ENCODE data around the gene RBMS1. TPM values are rescaled to one million over a fixed set of nuclear protein-coding genes. Genes with fewer than 3 reads are reported as not detected.
A peak's percentile ranks its signal among the peaks of the same experiment; 100 is the strongest.
"Not testable (repeated sequence)": the region's sequence is repeated elsewhere in the genome, so short reads cannot be mapped to it uniquely, and the experiment has no call there.

Gene RBMS1
- total RNA-seq, 2 experiments from 2014 or later: 84.7 to 87.9 TPM

- DNase-seq (no peak), ATAC-seq (peak; percentile 28)
- Mint-ChIP-seq H3K4me3 (no peak overlapping the region), H3K9me3 (ENCODE audit: insufficient read depth) (peaks cover 16% of the 10 kb centered on the region), H3K36me3 (ENCODE audit: low read depth) (peaks cover 44% of the 10 kb centered on the region), H3K27ac (peak overlapping the region; percentile 74), H3K4me1 (ENCODE audit: low read depth) (peaks cover 72% of the 10 kb centered on the region), H3K27me3 (ENCODE audit: low read depth) (no peaks in the 10 kb centered on the region)
- CTCF ChIA-PET: interaction anchor here (0.6 to 4.2 kb wide), 29 partner anchors 10 to 634 kb away, joined by 3 to 44 read pairs (median 5); partner anchors contain the start of gene RBMS1
- POLR2A ChIA-PET: interaction anchor here (0.5 to 2.9 kb wide), 6 partner anchors 18 to 717 kb away, joined by 3 to 20 read pairs (median 3); partner anchors contain the start of gene MARCHF7
Measured at GRCh38 chr2:160429248-160430000, 64.2 kb downstream of the RBMS1 start.

GRCh38 chr2:160428405-160428763, 65.2 kb downstream of the RBMS1 start:
- ATAC-seq: peak; percentile 15
- POLR2A ChIA-PET: interaction anchor here (0.7 to 2.9 kb wide), 4 partner anchors 17 to 716 kb away, joined by 3 to 20 read pairs (median 8); partner anchors contain the start of gene MARCHF7
- Mint-ChIP-seq H3K4me3 (peak overlapping the region; percentile 68), H3K27me3 (ENCODE audit: low read depth) (no peaks in the 10 kb centered on the region), H3K9me3 (ENCODE audit: insufficient read depth) (peaks cover 16% of the 10 kb centered on the region), H3K27ac (peak overlapping the region; percentile 88), H3K36me3 (ENCODE audit: low read depth) (peaks cover 50% of the 10 kb centered on the region), H3K4me1 (ENCODE audit: low read depth) (peaks cover 68% of the 10 kb centered on the region)
- CTCF ChIA-PET: interaction anchor here (0.8 to 4.2 kb wide), 17 partner anchors 8 to 635 kb away, joined by 3 to 44 read pairs (median 6); partner anchors contain the start of gene RBMS1
- no peak for DNase-seq

GRCh38 chr2:160427629-160428404, 65.8 kb downstream of the RBMS1 start:
- ATAC-seq (peak; percentile 83), DNase-seq (peak; percentile 76)
- POLR2A ChIA-PET: interaction anchor here (2.2 to 2.9 kb wide), 2 partner anchors 16 to 21 kb away, joined by 13 to 20 read pairs; no protein-coding TSS in a partner anchor
- Mint-ChIP-seq H3K4me1 (ENCODE audit: low read depth) (peaks cover 67% of the 10 kb centered on the region), H3K27me3 (ENCODE audit: low read depth) (no peaks in the 10 kb centered on the region), H3K4me3 (peak overlapping the region; percentile 68), H3K9me3 (ENCODE audit: insufficient read depth) (peaks cover 16% of the 10 kb centered on the region), H3K27ac (peak overlapping the region; percentile 88), H3K36me3 (ENCODE audit: low read depth) (peaks cover 53% of the 10 kb centered on the region)
- CTCF ChIA-PET: interaction anchor here (0.8 to 4.2 kb wide), 15 partner anchors 8 to 636 kb away, joined by 3 to 44 read pairs (median 6); partner anchors contain the start of gene RBMS1

GRCh38 chr2:160426604-160427003, 67.0 kb downstream of the RBMS1 start:
- H3K9me3 Mint-ChIP-seq (ENCODE audit: insufficient read depth): peaks cover 12% of the 10 kb centered on the region
- peaks cover 52% of the 10 kb centered on the region for H3K36me3 Mint-ChIP-seq (ENCODE audit: low read depth)
- H3K4me1 Mint-ChIP-seq (ENCODE audit: low read depth): peaks cover 70% of the 10 kb centered on the region
- ATAC-seq (no peak), DNase-seq (no peak)
- H3K27ac Mint-ChIP-seq: peak overlapping the region; percentile 39
- CTCF ChIA-PET: interaction anchor here (3.2 to 4.2 kb wide), 2 partner anchors 21 to 103 kb away, joined by 9 to 44 read pairs; no protein-coding TSS in a partner anchor
- no peaks in the 10 kb centered on the region for H3K27me3 Mint-ChIP-seq (ENCODE audit: low read depth)
- H3K4me3 Mint-ChIP-seq: no peak overlapping the region
- POLR2A ChIA-PET: no interaction called here

- H3K9me3 Mint-ChIP-seq (ENCODE audit: insufficient read depth): peaks cover 9% of the 10 kb centered on the region
- H3K27ac Mint-ChIP-seq: no peak overlapping the region
- peaks cover 51% of the 10 kb centered on the region for H3K36me3 Mint-ChIP-seq (ENCODE audit: low read depth)
- ChIA-PET POLR2A (no interaction called here), CTCF (no interaction called here)
- H3K4me1 Mint-ChIP-seq (ENCODE audit: low read depth): peaks cover 73% of the 10 kb centered on the region
- DNase-seq (no peak), ATAC-seq (no peak)
- H3K4me3 Mint-ChIP-seq: no peak overlapping the region
- H3K27me3 Mint-ChIP-seq (ENCODE audit: low read depth): no peaks in the 10 kb centered on the region
Measured at GRCh38 chr2:160425434-160426151, 68.0 kb downstream of the RBMS1 start.

- Mint-ChIP-seq H3K27me3 (ENCODE audit: low read depth) (no peaks in the 10 kb centered on the region), H3K4me3 (no peak overlapping the region), H3K27ac (peak overlapping the region; percentile 58), H3K4me1 (ENCODE audit: low read depth) (peaks cover 74% of the 10 kb centered on the region), H3K9me3 (ENCODE audit: insufficient read depth) (peaks cover 3% of the 10 kb centered on the region), H3K36me3 (ENCODE audit: low read depth) (peaks cover 51% of the 10 kb centered on the region)
- ATAC-seq (no peak), DNase-seq (no peak)
- ChIA-PET CTCF (interaction anchor here (1.4 kb wide), 1 partner anchor 9 kb away, joined by 7 read pairs; no protein-coding TSS in a partner anchor), POLR2A (interaction anchor here (1.2 kb wide), 1 partner anchor 15 kb away, joined by 5 read pairs; no protein-coding TSS in a partner anchor)
Measured at GRCh38 chr2:160423126-160423525, 70.5 kb downstream of the RBMS1 start.

- Mint-ChIP-seq H3K4me1 (ENCODE audit: low read depth) (peaks cover 74% of the 10 kb centered on the region), H3K4me3 (peak overlapping the region; percentile 44), H3K36me3 (ENCODE audit: low read depth) (peaks cover 48% of the 10 kb centered on the region), H3K27ac (peak overlapping the region; percentile 85)
- ATAC-seq (peak; percentile 61), DNase-seq (peak; percentile 43)
- CTCF ChIA-PET: interaction anchor here (0.7 to 2.1 kb wide), 3 partner anchors 10 to 832 kb away, joined by 3 to 7 read pairs (median 7); no protein-coding TSS in a partner anchor
- POLR2A ChIA-PET: interaction anchor here (1.2 kb wide), 2 partner anchors 9 to 14 kb away, joined by 3 to 5 read pairs; no protein-coding TSS in a partner anchor
- not testable (repeated sequence) for H3K9me3 Mint-ChIP-seq (ENCODE audit: insufficient read depth); H3K27me3 Mint-ChIP-seq (ENCODE audit: low read depth)
Measured at GRCh38 chr2:160421646-160422501, 71.7 kb downstream of the RBMS1 start.

- POLR2A ChIA-PET: no interaction called here
- Mint-ChIP-seq H3K27me3 (ENCODE audit: low read depth) (no peaks in the 10 kb centered on the region), H3K27ac (peak overlapping the region; percentile 47), H3K4me3 (no peak overlapping the region), H3K4me1 (ENCODE audit: low read depth) (peaks cover 66% of the 10 kb centered on the region), H3K36me3 (ENCODE audit: low read depth) (peaks cover 44% of the 10 kb centered on the region), H3K9me3 (ENCODE audit: insufficient read depth) (no peaks in the 10 kb centered on the region)
- DNase-seq: no peak
- CTCF ChIA-PET: interaction anchor here (2.1 kb wide), 1 partner anchor 8 kb away, joined by 7 read pairs; no protein-coding TSS in a partner anchor
- ATAC-seq: no peak
Measured at GRCh38 chr2:160420711-160421110, 72.9 kb downstream of the RBMS1 start.

GRCh38 chr2:160419776-160420505, 73.7 kb downstream of the RBMS1 start:
- ATAC-seq (no peak), DNase-seq (no peak)
- Mint-ChIP-seq H3K9me3 (ENCODE audit: insufficient read depth) (no peaks in the 10 kb centered on the region), H3K4me3 (no peak overlapping the region), H3K27ac (peak overlapping the region; percentile 47), H3K27me3 (ENCODE audit: low read depth) (no peaks in the 10 kb centered on the region), H3K36me3 (ENCODE audit: low read depth) (peaks cover 39% of the 10 kb centered on the region), H3K4me1 (ENCODE audit: low read depth) (peaks cover 66% of the 10 kb centered on the region)
- ChIA-PET CTCF (interaction anchor here (1.0 to 1.2 kb wide), 3 partner anchors 9 to 16 kb away, joined by 5 to 6 read pairs (median 5); no protein-coding TSS in a partner anchor), POLR2A (interaction anchor here (1.4 to 1.8 kb wide), 2 partner anchors 12 to 15 kb away, joined by 4 to 6 read pairs; no protein-coding TSS in a partner anchor)

- Mint-ChIP-seq H3K4me3 (no peak overlapping the region), H3K36me3 (ENCODE audit: low read depth) (peaks cover 41% of the 10 kb centered on the region), H3K27ac (no peak overlapping the region), H3K27me3 (ENCODE audit: low read depth) (no peaks in the 10 kb centered on the region), H3K4me1 (ENCODE audit: low read depth) (peaks cover 65% of the 10 kb centered on the region), H3K9me3 (ENCODE audit: insufficient read depth) (no peaks in the 10 kb centered on the region)
- CTCF ChIA-PET: no interaction called here
- ATAC-seq (no peak), DNase-seq (no peak)
- POLR2A ChIA-PET: interaction anchor here (1.8 kb wide), 1 partner anchor 11 kb away, joined by 4 read pairs; no protein-coding TSS in a partner anchor
Measured at GRCh38 chr2:160418853-160419252, 74.8 kb downstream of the RBMS1 start.

All from activated CD8-positive, alpha-beta T cell treated with anti-CD3 and anti-CD28 coated beads, Interleukin-2, amount 10 ng/mL, durations not matched to agents 7 days and 5 days (primary cell).